Activated T-cell treated with anti-CD3 and anti-CD28 coated beads, Interleukin-2, amount 50 U/mL, for 48 hours (primary cell): ENCODE measurements around the gene ATP10D.

Source experiments
- DNase-seq, 2 experiments: peaks; one replicate each; pipeline ENCODE4 v3.0.0-alpha.2; 2020

ATP10D gene

DNA sequence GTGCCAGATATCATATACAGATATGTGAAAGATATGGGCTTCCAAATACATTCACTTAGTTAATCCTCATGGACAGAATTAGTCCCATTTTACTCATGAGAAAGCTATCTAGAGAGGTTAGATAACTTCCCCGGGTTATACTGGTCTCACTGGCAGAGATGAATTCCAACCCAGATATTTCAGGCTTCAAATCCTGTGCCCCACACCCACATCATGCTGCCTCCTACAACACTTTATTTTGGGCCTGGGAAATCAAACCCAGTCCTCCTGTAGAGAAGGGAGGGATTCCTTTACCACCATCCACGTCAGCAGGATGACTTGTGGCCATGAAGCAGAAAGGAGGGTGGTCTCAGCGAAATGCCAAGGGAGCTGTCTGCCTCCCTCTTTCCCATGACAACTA is 113.8 kb downstream of the ATP10D start:
- DNase-seq = no peak

- no peak for DNase-seq
Measured at GRCh38 chr4:47606482-47606881, 121.4 kb downstream of the ATP10D start.

DNA sequence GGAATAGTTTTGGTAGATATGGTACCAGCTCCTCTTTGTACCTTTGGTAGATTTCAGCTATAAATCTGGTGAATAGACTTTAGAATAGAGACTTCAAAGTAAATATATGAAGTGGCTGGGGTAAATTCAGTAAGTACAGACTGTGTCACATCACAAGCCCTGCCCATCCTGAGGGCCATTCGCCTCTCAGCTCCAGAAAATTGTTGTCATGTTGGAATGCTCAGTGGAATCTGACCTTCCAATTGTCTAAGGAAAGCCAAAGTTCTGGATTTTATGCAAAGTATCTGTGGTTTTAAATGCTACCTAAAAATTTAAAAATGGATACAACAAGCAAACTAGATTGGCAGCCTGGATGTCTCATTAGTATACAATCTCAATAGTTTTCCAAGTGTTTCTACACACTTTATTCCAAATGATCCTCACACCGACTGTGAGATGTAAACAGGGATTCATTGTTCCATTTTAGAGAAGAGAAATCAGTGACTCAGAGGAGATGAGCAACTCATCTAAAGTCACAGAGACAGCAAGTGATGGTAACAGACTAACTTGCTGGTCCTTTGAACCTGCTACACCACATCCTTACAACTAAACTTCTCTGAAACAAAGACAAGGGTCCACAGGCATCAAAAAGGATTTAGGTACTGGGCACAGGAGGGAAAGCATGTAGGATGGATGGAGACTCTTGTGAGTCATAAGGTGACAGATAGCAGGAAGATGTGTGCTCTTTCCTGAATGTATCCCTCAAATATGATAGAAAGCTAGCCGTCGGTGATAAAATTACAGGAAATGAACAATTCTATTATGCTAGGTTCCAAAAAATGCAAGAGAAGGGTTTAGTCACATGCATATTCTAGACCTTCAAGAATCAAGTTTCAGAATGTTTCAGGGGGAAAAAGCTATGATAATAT is 127.3 kb downstream of the ATP10D start:
- no peak for DNase-seq

GRCh38 chr4:47615385-47615784 is 130.3 kb downstream of the ATP10D start:
- no peak for DNase-seq

- DNase-seq = no peak
Measured at GRCh38 chr4:47617607-47618006, 132.5 kb downstream of the ATP10D start.

DNA sequence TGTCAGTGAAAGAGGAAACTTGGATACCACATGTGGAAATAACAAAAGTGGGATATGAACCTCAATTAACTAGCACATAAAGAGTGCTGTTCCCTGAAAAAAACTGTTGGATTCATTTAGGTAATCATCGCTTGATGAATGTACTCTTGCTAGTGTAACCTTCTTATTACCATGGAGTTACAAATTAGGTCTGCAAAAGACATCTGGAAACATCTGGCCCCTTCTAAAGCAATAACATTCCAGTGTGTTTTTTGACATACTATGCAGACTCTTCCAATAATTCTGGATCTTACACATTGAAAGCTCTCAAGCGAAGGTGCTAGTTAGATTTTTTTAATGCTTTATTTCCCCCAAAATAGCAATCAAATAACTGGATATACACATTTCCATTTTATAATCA is 134.6 kb downstream of the ATP10D start:
- no peak for DNase-seq

DNA sequence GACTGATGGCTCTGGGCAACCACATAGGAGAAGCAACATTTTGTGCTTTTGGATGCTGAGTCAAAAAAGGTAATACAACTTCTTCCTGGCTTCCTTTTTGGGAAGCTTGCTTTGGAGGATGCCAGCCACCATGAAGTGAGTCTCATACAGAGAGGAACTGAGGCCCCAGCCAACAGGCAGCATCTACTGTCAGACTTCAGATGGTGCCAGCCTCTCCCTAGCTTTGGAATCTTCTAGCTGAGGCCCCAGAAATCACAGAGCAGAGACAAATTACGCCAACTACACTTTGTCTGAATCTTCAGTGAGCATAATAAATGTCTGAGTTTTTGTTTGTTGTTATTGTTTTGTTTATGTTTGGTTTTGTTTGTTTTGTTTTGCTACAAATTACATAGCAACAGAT is 136.1 kb downstream of the ATP10D start:
- DNase-seq = no peak

- DNase-seq = no peak
Measured at GRCh38 chr4:47624031-47624441, 139.0 kb downstream of the ATP10D start.

DNA sequence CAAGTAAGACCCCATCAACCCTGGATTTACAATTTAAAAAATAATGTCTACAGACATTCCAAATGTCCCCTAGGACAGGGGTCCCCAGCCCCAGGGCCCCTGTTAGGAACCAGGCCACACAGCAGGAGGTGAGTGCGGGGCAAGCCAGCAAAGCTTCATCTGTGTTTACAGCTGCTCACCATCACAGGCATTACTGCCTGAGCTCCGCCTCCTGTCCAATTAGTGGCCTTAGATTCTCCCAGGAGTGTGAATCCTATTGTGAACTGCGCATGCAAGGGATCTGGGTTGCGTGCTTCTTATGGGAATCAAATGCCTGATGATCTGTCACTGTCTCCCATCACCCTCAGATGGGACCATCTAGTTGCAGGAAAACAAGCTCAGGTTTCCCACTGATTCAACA is 146.1 kb downstream of the ATP10D start:
- DNase-seq = no peak

DNA sequence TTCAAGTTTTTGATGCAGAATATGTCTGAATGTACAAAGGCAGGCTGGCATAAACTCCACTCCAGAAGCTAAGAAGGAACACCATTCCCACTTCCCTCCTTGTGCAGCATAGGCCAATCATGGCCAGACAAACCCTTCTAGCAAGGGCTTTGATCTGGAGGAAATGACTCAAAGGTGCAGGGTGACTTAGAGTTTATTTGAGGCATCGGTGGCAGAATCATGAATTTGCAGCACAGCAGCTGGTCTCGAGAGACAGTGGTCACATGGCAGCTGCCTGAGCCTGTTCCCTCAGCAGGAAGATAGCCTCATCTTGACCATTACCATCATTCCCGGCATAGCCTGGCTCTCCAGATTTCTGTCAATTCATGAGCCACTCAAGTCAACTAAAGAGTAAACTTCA is 154.5 kb downstream of the ATP10D start:
- DNase-seq = no peak

DNA sequence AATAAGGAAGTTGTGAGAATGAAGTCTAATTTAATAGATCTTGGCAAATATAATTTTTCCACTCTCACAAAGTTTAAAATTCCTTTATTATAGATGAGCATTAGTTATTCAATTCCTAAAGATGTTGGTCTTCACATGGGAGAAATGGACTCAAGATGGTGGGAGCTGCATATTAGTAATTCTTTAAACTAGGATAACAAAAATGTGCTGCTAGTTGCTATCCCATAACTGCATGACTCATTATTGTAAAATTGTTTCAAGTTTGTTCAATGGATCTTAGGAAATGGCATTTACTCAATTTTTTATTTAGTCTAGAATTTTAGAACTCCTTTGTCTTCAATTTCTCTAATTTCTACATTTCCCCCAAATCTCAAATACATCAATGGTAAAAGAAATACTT is 155.8 kb downstream of the ATP10D start:
- no peak for DNase-seq

DNA sequence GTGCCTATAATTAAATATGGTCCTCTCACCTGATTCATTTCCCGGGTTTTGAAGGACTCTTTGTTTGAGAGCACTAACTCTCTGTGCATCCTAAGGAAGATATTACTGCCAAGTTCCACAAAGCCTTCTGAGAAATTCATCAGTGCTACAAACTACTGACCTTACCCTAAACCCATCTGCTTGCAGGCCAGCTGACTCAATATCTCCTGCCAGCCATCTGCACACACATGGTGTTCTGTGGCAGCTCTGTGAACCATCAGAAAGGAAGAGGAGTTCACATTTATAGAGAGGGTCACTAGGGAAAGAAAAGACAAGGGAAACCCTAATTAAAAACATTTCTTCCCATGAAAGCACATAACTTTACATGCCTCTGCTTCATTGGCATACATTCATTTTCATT is 156.7 kb downstream of the ATP10D start:
- no peak for DNase-seq

- DNase-seq = no peak
Measured at GRCh38 chr4:47642191-47642830, 157.2 kb downstream of the ATP10D start.
